ENCODE results near the gene CYS1.

GRCh38 chr2:10085043-10085667 is 4.9 kb upstream of the CYS1 start:
- TF ChIP-seq, protein P1, sequence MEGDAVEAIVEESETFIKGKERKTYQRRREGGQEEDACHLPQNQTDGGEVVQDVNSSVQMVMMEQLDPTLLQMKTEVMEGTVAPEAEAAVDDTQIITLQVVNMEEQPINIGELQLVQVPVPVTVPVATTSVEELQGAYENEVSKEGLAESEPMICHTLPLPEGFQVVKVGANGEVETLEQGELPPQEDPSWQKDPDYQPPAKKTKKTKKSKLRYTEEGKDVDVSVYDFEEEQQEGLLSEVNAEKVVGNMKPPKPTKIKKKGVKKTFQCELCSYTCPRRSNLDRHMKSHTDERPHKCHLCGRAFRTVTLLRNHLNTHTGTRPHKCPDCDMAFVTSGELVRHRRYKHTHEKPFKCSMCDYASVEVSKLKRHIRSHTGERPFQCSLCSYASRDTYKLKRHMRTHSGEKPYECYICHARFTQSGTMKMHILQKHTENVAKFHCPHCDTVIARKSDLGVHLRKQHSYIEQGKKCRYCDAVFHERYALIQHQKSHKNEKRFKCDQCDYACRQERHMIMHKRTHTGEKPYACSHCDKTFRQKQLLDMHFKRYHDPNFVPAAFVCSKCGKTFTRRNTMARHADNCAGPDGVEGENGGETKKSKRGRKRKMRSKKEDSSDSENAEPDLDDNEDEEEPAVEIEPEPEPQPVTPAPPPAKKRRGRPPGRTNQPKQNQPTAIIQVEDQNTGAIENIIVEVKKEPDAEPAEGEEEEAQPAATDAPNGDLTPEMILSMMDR (optimal IDR thresholded peaks at IDR 0.05 in 1 of 3, IDR thresholded peaks at IDR 0.05 in 1 of 3, conservative IDR thresholded peaks at IDR 0.05 in 1 of 3; ENCODE audit: extremely low read depth in 1 of 3, insufficient read depth in 2 of 3, low read length in 3 of 3): no peak
- no peak for TF ChIP-seq EZH2 (IDR thresholded peaks at IDR 0.05; ENCODE audit: low read length)
